Measurements from ENCODE around the gene NLRC5.
"Not testable (repeated sequence)": the region's sequence is repeated elsewhere in the genome, so short reads cannot be mapped to it uniquely, and the experiment has no call there.

NLRC5 gene

GRCh38 chr16:56961386-56961785 is 28.0 kb upstream of the NLRC5 start:
- no peak for DNase-seq

DNA sequence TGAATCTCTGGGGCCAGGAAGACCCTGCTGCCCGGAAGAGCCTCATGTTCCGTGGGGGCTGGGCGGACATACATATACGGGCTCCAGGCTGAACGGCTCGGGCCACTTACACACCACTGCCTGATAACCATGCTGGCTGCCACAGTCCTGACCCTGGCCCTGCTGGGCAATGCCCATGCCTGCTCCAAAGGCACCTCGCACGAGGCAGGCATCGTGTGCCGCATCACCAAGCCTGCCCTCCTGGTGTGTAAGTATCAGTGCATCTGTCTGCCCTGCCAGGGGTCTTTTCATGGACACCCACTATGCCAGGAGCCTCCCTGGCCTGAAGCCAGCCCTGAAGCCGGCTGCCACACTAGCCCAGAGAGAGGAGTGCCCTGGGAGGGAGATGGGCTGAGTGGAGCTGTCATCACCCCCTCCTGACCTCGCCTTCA is 27.5 kb upstream of the NLRC5 start, which contains the start of gene CETP:
TSS of gene CETP (plus strand) at position 100 of the 431 bp plus-strand sequence. CDS start at position 130, 30 bp downstream.
- no peak for DNase-seq

- DNase-seq: peak; percentile 97
These were observed 24.9 kb upstream of the NLRC5 start for GRCh38 chr16:56964243-56965148.

- no peak for DNase-seq
These were observed 23.9 kb upstream of the NLRC5 start for GRCh38 chr16:56965149-56966092.

GRCh38 chr16:56966093-56966475 is 23.3 kb upstream of the NLRC5 start:
- no peak for DNase-seq

DNA sequence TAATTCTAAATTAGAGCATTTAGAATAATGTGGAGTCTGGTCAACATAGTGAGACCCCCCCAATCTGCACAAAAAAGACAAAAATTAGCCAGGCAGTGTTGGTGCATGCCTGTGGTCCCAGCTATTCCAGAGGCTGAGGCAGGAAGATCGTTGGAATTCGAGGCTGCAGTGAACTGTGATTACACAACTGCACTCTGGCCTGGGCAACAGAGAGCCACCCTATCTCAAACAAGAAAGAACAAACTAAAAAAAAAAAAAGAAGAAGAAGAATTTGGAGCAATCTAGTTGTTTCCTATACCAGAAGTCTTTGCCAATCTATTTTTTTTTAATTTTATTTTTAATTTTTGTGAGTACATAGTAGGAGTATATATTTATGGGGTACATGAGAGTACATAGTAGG is 21.6 kb upstream of the NLRC5 start:
- DNase-seq: no peak

- no peak for DNase-seq
These were observed 19.6 kb upstream of the NLRC5 start for GRCh38 chr16:56969769-56970168.

GRCh38 chr16:56970934-56971767 is 18.2 kb upstream of the NLRC5 start:
- no peak for DNase-seq

DNA sequence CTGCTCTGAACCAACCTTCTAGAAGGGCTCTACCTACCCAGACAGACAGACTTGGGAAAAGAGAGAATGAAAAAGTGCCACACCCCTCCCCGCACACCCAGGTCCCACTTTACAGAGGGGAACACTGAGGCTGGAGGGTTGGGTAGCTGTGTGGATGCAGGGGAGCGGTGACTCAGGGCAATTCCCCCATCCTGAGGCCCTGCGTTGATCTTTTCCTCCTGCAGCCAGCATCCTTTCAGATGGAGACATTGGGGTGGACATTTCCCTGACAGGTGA is 17.7 kb upstream of the NLRC5 start:
- DNase-seq: no peak

- no peak for DNase-seq
These were observed 16.7 kb upstream of the NLRC5 start for GRCh38 chr16:56972403-56973293.

GRCh38 chr16:56973294-56973689 is 16.1 kb upstream of the NLRC5 start:
- no peak for DNase-seq

DNA sequence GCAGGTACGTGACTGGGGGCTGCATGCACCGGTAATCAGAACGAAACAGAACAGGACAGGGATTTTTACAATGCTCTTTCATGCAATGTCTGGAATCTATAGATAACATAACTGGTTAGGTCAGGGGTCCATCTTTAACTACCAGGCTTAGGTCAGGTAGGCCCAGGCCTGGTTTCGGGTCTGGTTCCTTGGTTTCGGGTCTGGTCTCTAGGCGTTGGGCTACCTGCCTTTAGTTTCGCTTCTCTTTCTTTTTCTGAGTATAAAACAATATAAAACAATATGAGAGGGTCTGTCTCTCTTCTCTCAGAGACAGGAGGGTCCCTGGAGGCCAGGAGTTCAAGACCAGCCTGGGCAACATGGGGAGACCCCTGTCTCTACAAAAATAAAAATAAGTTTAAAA is 15.5 kb upstream of the NLRC5 start:
- DNase-seq: not testable (repeated sequence)

- DNase-seq: no peak
These were observed 14.6 kb upstream of the NLRC5 start for GRCh38 chr16:56974549-56975300.

DNA sequence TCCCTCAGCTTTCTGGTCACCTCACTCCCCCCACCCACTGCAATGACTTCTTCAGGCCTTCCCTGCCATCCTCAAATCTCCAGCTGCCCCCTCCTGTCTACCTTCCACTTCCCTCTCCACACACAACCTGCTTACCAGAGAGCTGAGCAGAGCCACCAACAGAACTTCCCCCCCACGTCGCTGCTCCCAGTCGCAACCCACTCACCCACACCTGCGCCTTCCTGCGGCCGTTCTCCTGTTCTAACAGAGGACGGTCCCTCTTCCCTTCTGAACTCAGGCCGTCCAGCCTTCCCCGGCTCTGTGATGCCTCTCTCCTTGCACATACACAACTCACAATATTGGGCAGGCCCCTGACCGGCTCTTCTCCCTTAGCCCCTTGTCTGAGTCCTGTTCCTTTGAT is 13.6 kb upstream of the NLRC5 start:
- no peak for DNase-seq

DNA sequence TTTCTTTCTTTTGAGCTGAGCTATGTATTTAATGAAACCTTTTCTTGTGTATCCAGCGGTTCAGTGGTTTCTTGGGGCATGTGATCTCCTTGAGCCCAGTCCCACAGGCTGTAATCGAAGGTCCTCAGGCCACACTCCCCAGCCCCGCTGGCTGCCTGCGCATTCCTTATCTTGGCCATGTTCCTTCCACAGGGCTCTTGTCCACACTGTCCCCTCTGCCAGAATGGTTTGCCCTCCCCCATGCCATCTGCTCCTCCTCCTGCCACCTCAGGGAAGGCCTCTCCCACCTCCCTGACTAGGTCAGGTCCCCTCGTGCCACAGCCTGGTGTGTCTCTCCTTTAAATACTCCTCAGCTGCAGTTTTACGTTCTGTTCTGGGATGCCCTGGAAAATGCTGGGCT is 12.1 kb upstream of the NLRC5 start:
- DNase-seq: no peak

GRCh38 chr16:56977823-56978430 is 11.4 kb upstream of the NLRC5 start:
- no peak for DNase-seq

DNA sequence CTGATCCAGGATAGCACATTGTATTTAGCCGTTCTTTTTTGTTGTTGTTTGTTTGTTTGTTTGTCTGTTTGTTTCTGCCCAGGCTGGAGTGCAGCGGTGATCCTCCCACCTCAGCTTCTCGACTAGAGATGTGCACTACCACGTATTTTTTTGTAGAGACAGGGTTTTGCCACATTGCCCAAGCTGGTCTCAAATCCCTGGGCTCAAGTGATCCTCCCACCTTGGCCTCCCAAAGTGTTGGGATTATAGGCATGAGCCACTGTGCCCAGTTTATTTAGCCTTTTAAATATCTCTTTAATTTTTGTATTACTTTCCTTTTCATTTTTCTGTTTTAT is 9.2 kb upstream of the NLRC5 start:
- DNase-seq: no peak

- DNase-seq: no peak
These were observed 8.3 kb upstream of the NLRC5 start for GRCh38 chr16:56980792-56981724.

DNA sequence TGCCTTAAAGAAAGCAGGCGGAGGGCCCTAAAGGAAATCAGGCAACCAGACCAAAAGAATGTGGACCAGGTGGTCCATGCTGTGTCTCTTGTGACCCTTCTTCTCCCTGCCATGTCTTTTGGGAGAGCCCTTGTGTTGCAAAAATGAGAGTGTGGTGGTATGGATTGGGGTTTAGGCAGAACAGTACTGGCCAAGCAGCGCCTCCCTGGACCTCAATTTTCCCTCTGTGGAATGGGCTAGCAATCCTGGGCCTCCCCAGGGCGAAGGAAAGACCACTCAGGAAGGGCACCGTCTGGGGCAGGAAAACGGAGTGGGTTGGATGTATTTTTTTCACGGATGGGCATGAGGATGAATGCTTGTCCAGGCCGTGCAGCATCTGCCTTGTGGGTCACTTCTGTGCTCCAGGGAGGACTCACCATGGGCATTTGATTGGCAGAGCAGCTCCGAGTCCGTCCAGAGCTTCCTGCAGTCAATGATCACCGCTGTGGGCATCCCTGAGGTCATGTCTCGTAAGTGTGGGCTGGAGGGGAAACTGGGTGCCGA is 7.6 kb upstream of the NLRC5 start:
- DNase-seq: no peak
